GM18498 (cell line): ENCODE data around the gene PAH.

Experiments
- ATAC-seq: cut with Tn5 transposase; IDR thresholded peaks from one replicate; pipeline ENCODE4 v1.9.1; 2021; ENCODE audit warnings: mild to moderate bottlenecking, moderate library complexity; ENCODE audit not compliant: unreplicated experiment

The PAH gene

DNA sequence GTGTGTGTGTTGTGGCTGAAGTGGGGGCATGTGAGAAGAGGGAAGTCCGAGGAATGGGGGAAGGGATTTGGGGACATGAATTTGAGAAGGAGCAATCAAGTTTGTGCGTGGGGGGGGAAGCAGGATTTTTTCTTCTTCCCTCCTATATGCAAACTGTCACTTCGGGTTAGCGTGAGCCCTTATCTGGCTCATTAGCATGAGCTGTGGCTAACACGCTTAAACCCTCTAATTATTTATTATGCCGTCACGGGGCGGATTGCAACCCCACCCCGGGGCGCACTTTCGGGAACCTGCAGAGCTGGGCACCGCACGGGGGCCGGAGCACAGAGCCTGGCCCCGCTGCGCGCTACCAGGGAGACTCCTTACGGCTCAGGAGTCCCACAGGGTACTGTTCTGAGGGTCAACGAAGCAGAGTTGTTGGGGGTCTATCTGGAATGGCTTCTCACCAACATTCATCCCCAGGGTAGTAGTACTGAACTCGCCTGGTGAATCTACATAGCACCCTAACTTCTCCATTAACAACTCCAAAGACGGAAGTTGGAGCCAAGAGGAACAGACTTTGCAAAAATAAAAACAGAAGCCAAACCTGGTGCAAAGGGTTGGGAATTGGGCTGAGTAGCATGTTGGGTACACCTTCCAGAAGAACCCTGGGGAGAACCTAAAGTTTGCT is 34.0 kb upstream of the PAH start:
- peak; percentile 26 for ATAC-seq

DNA sequence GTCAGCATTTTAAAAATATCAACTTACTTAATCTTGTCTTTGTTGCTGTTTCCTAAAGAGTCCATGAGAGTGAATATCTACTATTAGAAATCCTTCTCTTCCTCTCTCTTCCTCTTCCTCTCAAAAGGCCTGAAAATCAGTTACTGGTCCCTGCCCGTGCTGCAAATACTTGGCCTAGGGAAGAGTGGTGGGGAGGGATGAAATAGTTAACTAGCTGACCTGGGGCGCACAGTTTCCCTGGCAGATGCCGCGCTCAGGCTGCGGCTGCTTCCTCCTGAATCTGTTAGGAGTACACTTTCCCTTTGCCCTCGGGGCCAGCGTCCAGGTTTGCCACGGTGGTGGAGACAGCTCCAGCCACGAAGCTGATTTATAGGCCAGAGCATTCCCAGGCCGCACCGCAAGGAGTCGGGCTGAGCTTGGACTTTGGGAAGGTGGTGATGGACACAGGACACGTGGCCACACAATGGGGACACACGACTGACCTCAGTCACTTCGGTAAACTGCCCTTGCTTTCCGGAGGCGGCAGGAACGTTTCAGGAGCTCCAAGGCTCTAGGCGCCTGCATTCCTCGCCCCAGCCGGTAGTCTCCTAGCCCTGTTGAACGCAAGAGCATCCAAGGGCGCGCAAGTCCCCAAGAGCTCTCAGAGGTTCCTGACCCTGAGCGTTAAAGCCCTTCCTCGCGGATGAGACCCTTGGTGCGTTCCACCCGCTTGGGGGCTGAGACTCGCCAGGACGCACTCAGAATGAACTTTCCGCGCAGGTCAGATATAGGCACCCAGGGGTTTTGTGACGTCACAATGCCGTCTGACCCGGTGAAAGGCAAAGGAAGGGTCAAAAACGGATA is 33.3 kb upstream of the PAH start:
- peak; percentile 36 for ATAC-seq

DNA sequence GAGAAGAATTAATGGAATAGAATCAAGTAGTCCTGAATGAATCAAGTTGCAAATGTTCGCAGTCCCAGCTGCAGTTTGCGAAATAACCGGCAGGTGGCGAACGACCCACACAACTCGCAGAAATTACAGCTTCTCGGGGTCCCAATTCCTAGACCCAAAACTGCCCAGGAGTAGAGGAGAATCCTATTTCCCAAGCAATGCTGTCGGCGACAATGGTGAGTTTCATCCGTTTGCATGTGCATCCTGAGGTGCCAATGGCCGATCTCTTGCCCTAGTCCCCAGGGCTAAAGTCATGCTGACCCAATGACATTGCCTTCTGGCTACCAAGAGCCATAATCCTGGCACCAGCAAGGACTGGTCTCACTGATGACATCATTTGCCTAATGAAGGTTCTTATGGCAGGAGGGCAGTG is 31.9 kb upstream of the PAH start:
- ATAC-seq: no peak

DNA sequence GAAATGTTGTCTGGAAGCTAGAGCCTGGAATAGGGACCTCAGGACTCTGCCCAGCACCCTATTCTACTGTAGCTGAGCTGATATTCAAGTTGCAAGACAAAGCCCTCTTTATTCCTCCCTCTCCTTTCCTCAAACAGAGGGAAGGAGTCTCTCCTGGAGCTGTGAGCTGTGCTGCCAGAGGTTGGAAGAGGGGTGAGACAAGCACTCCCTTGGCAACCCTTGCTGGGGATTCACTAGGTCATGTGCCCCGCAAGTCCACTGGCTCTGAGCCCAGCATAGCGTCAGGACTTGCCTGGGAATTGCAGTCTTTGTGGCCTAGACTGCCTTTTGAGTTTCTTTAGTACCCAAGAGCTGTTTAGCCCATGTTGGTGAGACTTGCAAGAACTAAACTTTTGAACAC is 29.0 kb upstream of the PAH start:
- no peak for ATAC-seq

DNA sequence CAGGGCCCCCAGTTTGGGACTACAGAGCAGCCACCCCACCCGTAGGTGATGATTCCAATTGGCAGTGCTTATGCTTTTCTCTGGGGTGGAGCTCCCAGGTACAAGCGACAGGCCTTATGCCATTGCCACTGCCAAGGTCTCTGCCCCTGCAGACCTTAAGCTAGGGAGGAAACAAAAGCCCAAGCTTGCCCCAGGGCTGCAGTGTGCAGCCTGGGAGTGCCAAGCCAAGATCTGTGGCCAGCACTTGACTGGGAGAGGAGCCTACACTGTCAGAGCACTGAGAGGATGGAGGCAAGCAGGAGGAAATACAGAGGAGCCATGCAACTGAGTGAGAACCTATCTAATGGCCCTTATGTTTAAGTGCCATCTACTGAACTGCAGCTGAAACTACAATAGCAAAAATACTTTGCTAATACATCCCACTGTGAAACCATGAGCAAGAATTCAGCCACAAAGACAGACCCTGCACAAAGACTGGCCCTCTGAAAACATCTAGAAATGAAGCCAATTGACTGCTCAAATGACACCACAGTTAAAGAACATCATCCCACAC is 22.7 kb upstream of the PAH start:
- no peak for ATAC-seq

DNA sequence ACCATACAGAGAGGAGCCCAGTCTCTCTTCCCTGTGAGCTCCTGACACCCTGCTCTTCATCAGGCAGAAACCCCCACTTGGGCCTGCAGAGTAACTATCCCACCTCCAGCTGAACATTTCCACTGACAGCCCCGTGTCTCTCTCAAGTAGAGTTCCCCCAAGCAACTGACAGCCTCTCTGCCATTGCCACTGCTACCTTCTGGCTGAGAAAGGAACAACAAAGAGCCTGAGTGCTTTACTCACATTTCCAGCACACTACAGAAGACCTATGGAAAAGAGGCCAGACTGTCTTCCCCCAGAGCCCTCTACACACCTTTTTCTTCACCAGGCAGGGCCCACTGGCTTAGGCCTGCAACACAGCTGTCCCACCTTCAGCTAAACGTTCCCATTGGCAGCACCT is 22.0 kb upstream of the PAH start:
- ATAC-seq: no peak

DNA sequence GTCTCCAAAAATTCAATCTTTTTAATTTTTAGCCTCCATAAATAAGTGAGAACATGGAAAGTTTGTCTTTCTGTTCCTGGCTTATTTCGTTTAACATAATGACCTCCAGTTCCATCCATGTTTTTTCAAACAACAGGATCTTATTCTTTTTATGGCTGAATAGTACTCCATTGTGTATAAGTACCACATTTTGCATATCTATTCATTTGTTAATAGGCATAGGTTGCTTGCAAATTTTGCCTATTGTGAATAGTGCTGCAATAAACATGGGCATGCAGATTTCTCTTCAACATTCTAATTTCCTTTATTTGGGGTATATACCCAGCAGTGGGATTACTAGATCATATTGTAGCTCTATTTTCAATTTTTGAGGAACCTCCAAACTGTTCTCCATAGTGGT is 16.1 kb upstream of the PAH start:
- no peak for ATAC-seq

DNA sequence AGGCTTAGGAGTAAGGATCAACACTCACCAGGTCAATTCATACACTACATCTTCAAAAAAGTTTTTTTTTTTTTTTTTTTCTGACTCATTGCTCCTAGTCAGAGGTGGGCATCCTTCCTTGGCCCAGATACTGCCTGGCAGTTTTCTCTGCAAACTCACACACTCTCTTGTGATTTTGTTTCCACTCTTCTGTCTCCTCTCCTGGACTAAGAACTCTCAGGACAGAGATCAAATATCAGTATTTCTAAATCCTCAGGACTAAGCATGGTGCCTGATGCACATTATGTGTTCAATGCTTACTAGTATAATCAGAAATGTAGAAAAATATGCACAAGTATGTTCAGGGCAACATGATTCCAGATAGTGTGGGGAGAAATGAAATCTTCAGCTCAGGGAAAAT is 10.2 kb upstream of the PAH start:
- ATAC-seq: no peak

DNA sequence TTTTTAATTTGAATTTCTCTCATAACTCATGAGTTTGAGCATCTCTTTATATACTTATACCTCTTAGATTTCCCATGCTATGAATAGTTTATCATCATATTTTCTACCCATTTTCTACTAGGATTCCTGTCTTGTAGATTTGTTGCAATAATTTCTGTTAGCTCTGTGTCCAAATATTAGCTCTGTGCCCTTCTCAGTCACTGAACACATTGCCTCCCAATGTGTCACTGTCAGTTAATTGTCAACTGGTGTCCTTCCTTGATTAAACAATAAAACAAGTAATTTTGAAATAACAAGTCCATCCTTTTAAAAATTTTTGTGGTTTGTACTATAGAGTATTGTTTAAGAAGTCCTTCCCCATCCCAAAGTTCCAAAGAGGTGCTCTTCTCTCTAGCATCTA is 4.2 kb upstream of the PAH start:
- ATAC-seq: no peak

DNA sequence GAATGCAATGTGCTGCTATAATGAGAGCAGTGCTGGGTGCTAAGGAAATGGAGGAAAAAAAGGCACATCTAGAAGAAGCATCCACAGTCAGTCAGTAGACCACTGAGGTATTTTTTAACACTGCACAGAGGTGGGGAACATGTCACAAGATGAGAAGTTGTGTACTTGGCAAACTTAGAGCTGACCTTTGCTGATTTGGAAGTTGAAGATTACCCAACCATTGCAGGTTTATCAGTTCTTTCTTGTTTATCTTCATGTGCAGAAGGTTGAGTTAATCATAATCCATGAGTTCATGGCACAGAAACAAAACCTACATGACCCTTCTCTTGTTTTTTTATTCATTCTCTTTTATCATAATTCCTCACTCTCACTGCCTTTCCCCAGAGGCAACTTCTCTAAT is 3.2 kb upstream of the PAH start:
- no peak for ATAC-seq

DNA sequence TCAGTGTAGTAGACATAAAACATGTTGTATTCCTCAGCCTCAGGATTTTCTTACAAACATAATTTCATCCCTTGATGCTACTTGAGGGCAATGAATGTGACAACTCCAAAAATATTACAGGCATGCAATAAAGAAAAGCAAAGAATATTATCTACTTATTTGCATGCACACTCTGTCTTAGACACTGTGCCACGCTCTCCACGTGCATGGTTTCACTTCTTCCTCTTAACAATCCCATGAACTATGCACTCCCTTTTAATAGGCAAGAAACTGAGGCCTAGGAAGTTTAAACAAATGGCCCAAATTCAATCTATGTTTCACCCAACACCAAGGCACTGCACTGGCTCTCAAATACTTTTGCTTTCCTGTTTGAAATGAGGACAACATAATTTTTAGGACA is 1.8 kb upstream of the PAH start:
- no peak for ATAC-seq

DNA sequence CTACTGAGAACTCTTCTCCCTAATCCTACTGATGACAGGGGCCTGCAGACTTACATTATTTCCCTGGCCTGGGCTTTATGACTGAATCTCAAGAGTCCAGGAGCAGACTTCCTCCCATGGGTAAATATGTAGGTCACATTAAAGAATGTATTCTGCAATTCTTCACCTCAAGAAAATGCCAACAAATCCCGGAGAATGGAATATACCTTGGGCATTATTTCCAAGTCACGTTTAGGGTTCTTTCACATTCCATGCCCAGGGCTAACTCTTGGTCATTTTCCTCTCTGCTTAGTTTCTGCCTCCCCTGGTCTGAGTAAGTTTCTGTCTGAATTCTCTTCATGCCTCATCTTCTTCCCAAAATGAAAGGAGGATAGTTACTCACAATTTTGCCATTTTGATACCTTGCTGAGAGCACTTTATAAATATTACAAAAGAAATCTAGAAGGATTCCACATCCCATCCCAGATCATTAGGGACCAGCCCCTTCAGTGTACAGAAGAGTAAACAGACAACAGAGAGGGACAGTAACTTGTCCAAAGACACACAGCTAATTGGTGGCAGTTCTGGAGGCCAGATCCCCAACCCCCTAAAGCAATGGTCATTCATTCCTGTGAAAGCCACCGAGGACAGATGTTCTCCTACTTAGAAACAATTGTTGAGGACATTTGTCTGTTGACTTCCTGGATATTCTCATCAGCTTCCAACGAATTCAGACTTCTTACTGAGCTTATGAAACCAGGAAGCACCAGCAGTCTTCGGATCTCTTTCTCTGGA is 605 bp downstream of the PAH start:
- no peak for ATAC-seq

DNA sequence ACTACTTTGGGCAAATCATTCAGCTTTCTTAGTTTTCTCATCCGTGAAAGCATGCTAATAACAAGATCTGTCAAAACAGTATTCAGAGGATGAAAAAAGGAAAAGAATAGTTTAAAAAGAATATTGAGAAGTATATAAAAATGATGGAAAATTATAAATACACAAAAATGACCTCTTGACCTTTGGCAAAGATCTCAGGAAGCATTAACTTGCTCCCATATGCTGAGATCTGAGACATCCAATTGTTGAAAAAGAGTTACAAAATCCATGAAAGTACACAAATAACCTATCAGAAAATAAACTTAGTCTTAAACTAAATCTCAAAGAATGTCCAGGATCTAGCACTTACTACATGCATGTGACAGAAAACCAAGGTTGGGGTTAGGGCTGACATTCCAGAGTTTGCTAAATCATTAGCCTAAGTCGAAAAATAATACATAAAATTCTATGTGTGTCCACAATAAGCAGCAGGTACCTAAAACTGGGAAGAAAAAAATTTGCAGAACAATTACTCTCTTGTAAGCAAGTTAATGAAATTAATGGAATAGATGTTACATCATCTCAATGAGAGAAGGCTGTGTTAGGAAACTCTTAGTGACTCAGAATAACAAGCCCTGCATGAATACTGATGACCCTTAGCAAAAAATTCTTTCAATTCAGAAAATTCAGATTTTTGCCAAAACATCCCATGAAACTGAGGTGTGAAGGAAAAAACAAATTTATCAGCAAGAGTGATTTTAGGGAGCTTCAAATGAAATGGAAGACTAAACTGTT is 3.4 kb downstream of the PAH start:
- ATAC-seq: no peak

DNA sequence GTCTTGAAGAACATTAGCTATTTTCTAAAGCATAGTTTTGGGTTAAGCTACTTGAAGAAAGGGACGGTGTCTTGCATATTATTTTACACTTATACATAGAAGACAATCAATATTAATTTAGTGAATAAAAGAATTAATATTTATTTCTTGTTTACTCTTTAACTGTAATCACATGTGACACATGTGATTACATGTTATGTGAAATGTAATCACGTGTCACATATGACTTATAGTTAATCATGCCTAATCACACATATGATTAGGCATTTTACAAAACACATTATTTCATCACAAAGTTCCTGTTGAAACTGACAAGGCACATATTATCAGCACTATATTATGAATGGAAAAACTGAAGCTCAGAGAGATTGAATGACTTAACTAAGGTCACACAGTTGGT is 4.8 kb downstream of the PAH start:
- ATAC-seq: no peak

DNA sequence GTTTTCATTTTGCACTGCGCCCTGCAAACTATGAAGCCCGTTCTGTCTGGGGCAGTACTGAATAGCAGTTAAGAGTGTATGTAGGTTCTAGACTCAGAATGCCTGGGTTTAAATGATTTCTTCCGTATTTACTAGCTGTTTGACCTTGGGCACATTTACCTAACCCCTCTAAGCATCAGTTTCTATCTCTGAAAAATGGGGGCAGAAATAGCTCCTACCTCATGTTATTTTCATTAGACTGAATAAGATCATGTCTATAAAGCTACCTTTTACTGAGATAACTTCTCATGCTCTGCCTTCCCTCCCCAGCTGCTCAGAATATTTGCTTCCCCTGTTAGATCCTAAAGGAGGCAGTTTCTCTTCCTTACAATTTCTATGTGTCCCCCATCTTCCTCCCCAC is 5.7 kb downstream of the PAH start:
- ATAC-seq: no peak

DNA sequence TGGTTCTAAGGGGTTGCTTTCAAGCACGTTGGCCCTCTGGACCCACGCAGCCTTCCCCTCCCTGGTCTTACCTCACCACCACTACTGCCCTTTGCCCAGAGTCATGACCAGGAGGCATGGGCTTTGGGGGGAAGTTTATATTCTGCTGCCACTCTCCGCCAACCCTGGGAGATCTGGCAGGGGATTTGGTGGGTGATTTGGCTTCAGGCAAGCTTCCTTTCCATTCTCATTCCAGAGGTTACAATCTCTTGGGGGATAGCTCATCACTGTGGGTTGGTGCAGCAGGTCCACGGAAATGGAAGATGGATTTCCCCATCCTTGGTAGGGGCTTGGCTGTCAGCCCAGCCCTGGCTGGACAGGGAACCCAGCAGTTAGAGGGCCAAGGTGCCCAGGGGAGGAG is 6.3 kb downstream of the PAH start:
- no peak for ATAC-seq

DNA sequence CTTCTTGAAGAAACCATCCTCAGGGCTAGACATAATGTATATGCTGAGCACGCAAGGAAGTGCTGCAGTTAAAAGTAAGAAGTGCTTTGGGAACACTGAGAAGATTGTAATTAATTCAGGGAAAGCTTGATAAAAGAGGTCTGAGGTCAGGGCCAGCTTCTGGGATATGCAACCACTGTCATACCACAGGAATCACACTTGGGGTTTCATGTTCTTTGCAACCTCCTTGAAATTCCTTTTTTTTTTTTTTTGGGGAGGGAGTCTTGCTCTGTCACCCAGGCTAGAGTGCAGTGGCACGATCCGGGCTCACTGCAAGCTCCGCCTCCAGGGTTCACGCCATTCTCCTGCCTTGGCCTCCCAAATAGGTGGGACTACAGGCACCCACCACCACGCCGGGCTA is 6.9 kb downstream of the PAH start:
- no peak for ATAC-seq

DNA sequence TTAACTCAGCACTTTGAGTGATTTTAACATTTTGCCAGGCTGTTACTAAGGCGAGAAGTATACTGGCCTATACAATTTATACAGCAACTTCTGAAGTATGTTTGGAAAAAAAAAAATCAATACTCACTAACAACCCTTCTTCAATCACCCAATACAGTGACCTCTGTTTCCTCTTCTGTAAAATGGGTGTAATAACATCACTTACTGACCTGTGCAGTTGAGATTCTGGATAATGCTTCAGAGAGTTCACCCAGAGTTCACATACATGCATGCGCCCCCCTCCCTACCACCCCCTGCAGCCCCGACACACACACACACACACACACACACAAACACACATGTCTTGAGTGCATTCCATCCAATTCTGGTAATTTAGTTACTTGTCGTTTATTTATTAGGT is 9.1 kb downstream of the PAH start:
- no peak for ATAC-seq

DNA sequence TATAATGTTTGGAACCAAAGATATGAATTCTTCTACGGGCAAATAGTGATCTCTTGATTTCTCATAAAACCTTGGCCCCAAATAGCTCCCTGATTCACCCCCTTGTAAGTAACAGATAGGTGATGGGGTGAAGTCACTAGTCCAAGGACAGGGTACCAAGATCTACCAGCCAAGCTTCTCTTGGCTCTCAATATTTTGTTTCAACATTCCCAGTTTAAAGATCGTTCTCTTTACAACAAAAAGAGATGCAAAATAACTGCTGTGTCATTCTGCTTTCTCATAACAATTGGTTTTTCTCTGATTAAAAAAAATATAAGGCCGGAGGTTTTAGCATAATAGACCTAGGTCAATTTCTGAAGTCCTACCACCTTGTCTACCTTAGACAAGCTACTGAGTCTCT is 11.8 kb downstream of the PAH start:
- no peak for ATAC-seq

DNA sequence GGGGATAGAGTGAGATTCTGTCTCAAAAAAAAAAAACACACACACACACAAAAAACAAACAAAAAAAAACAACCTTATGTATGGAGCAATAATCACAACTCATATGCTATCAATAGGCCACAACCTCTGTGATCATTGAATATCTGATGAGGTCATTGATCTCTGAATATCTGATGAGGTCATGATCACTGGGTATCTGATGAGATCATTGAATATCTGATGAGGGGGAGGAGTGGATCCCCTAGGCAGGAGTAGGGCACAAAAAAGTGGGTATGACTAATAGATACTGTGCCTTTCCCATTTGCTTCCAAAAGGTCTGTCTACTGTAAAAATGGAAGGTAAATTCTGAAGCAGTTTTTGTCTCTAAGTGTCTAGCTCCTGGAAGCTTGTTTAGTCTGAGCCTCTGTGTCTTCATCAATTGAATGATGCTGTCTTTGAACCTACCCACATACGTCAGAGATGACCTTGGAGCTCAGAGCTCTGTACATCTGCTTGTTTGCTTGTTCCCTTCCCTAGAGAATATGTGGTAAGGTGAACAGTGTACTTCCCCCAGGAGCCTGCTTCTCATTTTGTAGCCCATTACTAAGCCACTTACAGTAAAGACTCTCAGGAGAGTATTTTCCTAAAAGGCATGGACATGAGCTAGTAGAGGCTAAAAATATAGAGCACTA is 13.6 kb downstream of the PAH start:
- no peak for ATAC-seq
